ENCODE results near the gene FASN. TPM values are rescaled to one million over a fixed set of nuclear protein-coding genes. Genes with fewer than 3 reads are reported as not detected.

FASN gene
- total and polyA plus RNA-seq, 2 of the 4 experiments (the other 2 are of a cell fraction), result 12.4 to 56.0 TPM

- Histone ChIP-seq H2AK9ac (replicated peaks; ENCODE audit: low read depth, low read length, poor library complexity) (no peak overlapping the region), H3K18ac (ENCODE audit: low read depth, low read length) (no peak overlapping the region), H4K5ac (ENCODE audit: low read depth, low read length) (no peak overlapping the region), H3K9me3 (ENCODE audit: control insufficient read depth, insufficient read depth, low read length) (no peaks in the 10 kb centered on the region), H2BK15ac (ENCODE audit: low read depth, low read length) (no peak overlapping the region), H2AK5ac (ENCODE audit: low read depth, low read length) (no peak overlapping the region), H3K27me3 (ENCODE audit: control insufficient read depth, insufficient read depth, low read length) (no peaks in the 10 kb centered on the region), H3K14ac (replicated peaks; ENCODE audit: low read depth, low read length) (no peak overlapping the region), H3K9me1 (ENCODE audit: insufficient read depth, low read length) (no peaks in the 10 kb centered on the region), H3K4me3 (ENCODE audit: insufficient read depth, low read depth, low read length) (no peak overlapping the region), H3K27ac (ENCODE audit: insufficient read depth, low read length) (no peak overlapping the region), H4K8ac (ENCODE audit: low read depth in 2 of 2, low read length in 2 of 2) (no peak overlapping the region), H3K36me3 (ENCODE audit: control insufficient read depth, insufficient read depth, low read length) (no peaks in the 10 kb centered on the region), H3K4me1 (ENCODE audit: control insufficient read depth, insufficient read depth, low read length) (no peaks in the 10 kb centered on the region), H3K4me2 (ENCODE audit: low read depth, low read length) (no peak overlapping the region), H3K56ac (ENCODE audit: extremely low read depth, insufficient read depth, low read length) (no peak overlapping the region), H2AFZ (replicated peaks; ENCODE audit: low read length, poor library complexity) (no peak overlapping the region), H3K23ac (ENCODE audit: low read depth, low read length) (no peak overlapping the region), H3K79me1 (ENCODE audit: low read depth in 1 of 2, low read length in 2 of 2) (no peaks in the 10 kb centered on the region), H4K20me1 (ENCODE audit: insufficient read depth, low read length) (no peaks in the 10 kb centered on the region), H4K91ac (ENCODE audit: insufficient read depth, low read depth, low read length) (no peak overlapping the region), H2BK120ac (ENCODE audit: low read depth, low read length) (no peak overlapping the region), H3K4ac (ENCODE audit: low read depth, low read length) (no peak overlapping the region), H2BK20ac (ENCODE audit: low read depth, low read length) (no peak overlapping the region), H3K9ac (ENCODE audit: low read depth, low read length) (no peak overlapping the region), H2BK5ac (ENCODE audit: low read depth, low read length, poor library complexity, severe bottlenecking) (no peak overlapping the region)
- POLR2A ChIA-PET (ENCODE audit: unreplicated experiment), result no interaction called here
- dilution Hi-C loops (cut with HindIII; ENCODE audit: low sequenced_read_pairs, unreplicated experiment), result no loop called here
- intact Hi-C loops (cut with micrococcal nuclease), result no loop called here
- ATAC-seq (ENCODE audit: low read depth), result no peak
- in situ Hi-C loops (cut with MboI; ENCODE audit: low sequenced_read_pairs), result no loop called here
- BruUV-seq (replicated peaks), result no TSS peak
- DNase-seq, result no peak
- WGBS, 2 experiments (ENCODE audit: extremely low coverage in 2 of 2, insufficient read length in 1 of 2), result no CpG with 5 or more reads among the region's 6 CpGs
- no peak for TF ChIP-seq RAD21 (IDR thresholded peaks at IDR 0.05; ENCODE audit: low read length)
- TF ChIP-seq RFX5 (IDR thresholded peaks at IDR 0.05; ENCODE audit: low read depth, low read length), result no peak
- no peak for TF ChIP-seq CHD1 (IDR thresholded peaks at IDR 0.05; ENCODE audit: low read depth, low read length)
- TF ChIP-seq MAFK (IDR thresholded peaks at IDR 0.05; ENCODE audit: low read depth, low read length), result no peak
- TF ChIP-seq BHLHE40 (IDR thresholded peaks at IDR 0.05; ENCODE audit: low read depth, low read length), result no peak
- TF ChIP-seq USF2 (IDR thresholded peaks at IDR 0.05; ENCODE audit: low read depth, low read length), result no peak
- TF ChIP-seq POLR2A (IDR thresholded peaks at IDR 0.05; ENCODE audit: low read depth, low read length), result no peak
- no peak for TF ChIP-seq CEBPB (IDR thresholded peaks at IDR 0.05; ENCODE audit: low read depth, low read length)
- no peak for TF ChIP-seq FOS (IDR thresholded peaks at IDR 0.05; ENCODE audit: low read depth, low read length)
- no peak for TF ChIP-seq ELK1 (IDR thresholded peaks at IDR 0.05; ENCODE audit: borderline replicate concordance, low read depth, low read length)
- no peak for TF ChIP-seq MXI1 (IDR thresholded peaks at IDR 0.05; ENCODE audit: borderline replicate concordance, low read depth, low read length)
- no peak for TF ChIP-seq SMC3 (IDR thresholded peaks at IDR 0.05; ENCODE audit: low read depth, low read length)
- TF ChIP-seq RCOR1 (IDR thresholded peaks at IDR 0.05; ENCODE audit: insufficient replicate concordance, low read length), result no peak
- no peak for TF ChIP-seq NFE2L2 (IDR thresholded peaks at IDR 0.05; ENCODE audit: low read depth, low read length)
- no peak for TF ChIP-seq MAZ (IDR thresholded peaks at IDR 0.05; ENCODE audit: borderline replicate concordance, low read depth, low read length)
- no peak for TF ChIP-seq CTCF (conservative IDR thresholded peaks at IDR 0.05; ENCODE audit: low read depth, low read length)
- CTCF ChIA-PET, result no interaction called here
Measured at GRCh38 chr17:82072827-82073226, 25.2 kb downstream of the FASN start.
